HG02642 (cell line): ENCODE data around the gene N4BP2L2.
"Not testable (repeated sequence)": the region's sequence is repeated elsewhere in the genome, so short reads cannot be mapped to it uniquely, and the experiment has no call there.

Source experiments
- ATAC-seq: cut with Tn5 transposase; IDR thresholded peaks from one replicate; pipeline ENCODE4 v1.9.1; 2021; ENCODE audit warnings: mild to moderate bottlenecking; ENCODE audit not compliant: unreplicated experiment, poor library complexity

N4BP2L2 gene

GRCh38 chr13:32538621-32539246 lies at the start of gene N4BP2L2:
TSS of gene N4BP2L2 (minus strand) at chr13:32538795. CDS start at chr13:32537027, 1,768 bp downstream.
- peak; percentile 97 for ATAC-seq

GRCh38 chr13:32587811-32588170 lies 49.2 kb upstream of the N4BP2L2 start:
- ATAC-seq: no peak

GRCh38 chr13:32587011-32587810 lies 48.6 kb upstream of the N4BP2L2 start:
- peak; percentile 36 for ATAC-seq

GRCh38 chr13:32586080-32586900 lies 47.7 kb upstream of the N4BP2L2 start, which contains the start of gene PDS5B:
TSS of gene PDS5B (plus strand) at chr13:32586452. CDS start at chr13:32648773, 62,321 bp downstream.
- ATAC-seq: peak; percentile 88

- no peak for ATAC-seq
Observed at GRCh38 chr13:32585550-32586079, 47.0 kb upstream of the N4BP2L2 start.

GRCh38 chr13:32582991-32583390 lies 44.4 kb upstream of the N4BP2L2 start:
- ATAC-seq: no peak

GRCh38 chr13:32582281-32582680 lies 43.7 kb upstream of the N4BP2L2 start:
- ATAC-seq: no peak

GRCh38 chr13:32581177-32581786 lies 42.7 kb upstream of the N4BP2L2 start:
- ATAC-seq: no peak

GRCh38 chr13:32577032-32577431 lies 38.4 kb upstream of the N4BP2L2 start:
- no peak for ATAC-seq

- not testable (repeated sequence) for ATAC-seq
Observed at GRCh38 chr13:32575687-32576086, 37.1 kb upstream of the N4BP2L2 start.

GRCh38 chr13:32560842-32561241 lies 22.2 kb upstream of the N4BP2L2 start:
- ATAC-seq: not testable (repeated sequence)

- no peak for ATAC-seq
Observed at GRCh38 chr13:32555613-32556012, 17.0 kb upstream of the N4BP2L2 start.

- no peak for ATAC-seq
Observed at GRCh38 chr13:32553720-32554119, 15.1 kb upstream of the N4BP2L2 start.

GRCh38 chr13:32549788-32550187 lies 11.2 kb upstream of the N4BP2L2 start:
- ATAC-seq: no peak

GRCh38 chr13:32548837-32549236 lies 10.2 kb upstream of the N4BP2L2 start:
- no peak for ATAC-seq

- no peak for ATAC-seq
Observed at GRCh38 chr13:32545083-32545482, 6.5 kb upstream of the N4BP2L2 start.

- ATAC-seq: no peak
Observed at GRCh38 chr13:32542221-32542620, 3.6 kb upstream of the N4BP2L2 start.

GRCh38 chr13:32538143-32538620 lies 413 bp downstream of the N4BP2L2 start:
- peak; percentile 85 for ATAC-seq

GRCh38 chr13:32537580-32538142 lies 934 bp downstream of the N4BP2L2 start:
- ATAC-seq: peak; percentile 1

- ATAC-seq: no peak
Observed at GRCh38 chr13:32535748-32536147, 2.8 kb downstream of the N4BP2L2 start.
